Islet precursor cell (in vitro differentiated cells): ENCODE measurements around the gene GID8.
"Not testable (repeated sequence)": the region's sequence is repeated elsewhere in the genome, so short reads cannot be mapped to it uniquely, and the experiment has no call there.

Source experiments
- DNase-seq: peaks from one replicate; pipeline ENCODE4 v3.0.0-alpha.2; 2018

GID8 gene

GRCh38 chr20:62959998-62960436 is 22.1 kb downstream of the GID8 start:
- no peak for DNase-seq

GRCh38 chr20:62960446-62961309 is 22.7 kb downstream of the GID8 start:
- DNase-seq: not testable (repeated sequence)

GRCh38 chr20:62961310-62961783 is 23.4 kb downstream of the GID8 start:
- peak; percentile 73 for DNase-seq

- DNase-seq: no peak
Measured at GRCh38 chr20:62961799-62962198, 23.9 kb downstream of the GID8 start.

GRCh38 chr20:62962221-62962879 is 24.4 kb downstream of the GID8 start:
- no peak for DNase-seq

GRCh38 chr20:62962891-62963613 is 25.1 kb downstream of the GID8 start:
- DNase-seq: no peak

GRCh38 chr20:62963614-62964397 is 25.9 kb downstream of the GID8 start:
- no peak for DNase-seq

GRCh38 chr20:62964700-62965099 is 26.8 kb downstream of the GID8 start:
- no peak for DNase-seq

GRCh38 chr20:62965363-62965771 is 27.4 kb downstream of the GID8 start:
- DNase-seq: no peak

- no peak for DNase-seq
Measured at GRCh38 chr20:62966212-62967148, 28.5 kb downstream of the GID8 start.

- DNase-seq: no peak
Measured at GRCh38 chr20:62967149-62967501, 29.2 kb downstream of the GID8 start.

GRCh38 chr20:62967628-62968351 is 29.8 kb downstream of the GID8 start:
- no peak for DNase-seq

GRCh38 chr20:62968378-62969178 is 30.6 kb downstream of the GID8 start:
- no peak for DNase-seq

GRCh38 chr20:62969179-62969760 is 31.3 kb downstream of the GID8 start:
- no peak for DNase-seq

- no peak for DNase-seq
Measured at GRCh38 chr20:62969939-62970306, 32.0 kb downstream of the GID8 start.

- peak; percentile 74 for DNase-seq
Measured at GRCh38 chr20:62970307-62971210, 32.6 kb downstream of the GID8 start.

GRCh38 chr20:62971211-62971949 is 33.4 kb downstream of the GID8 start:
- no peak for DNase-seq
